Measurements from ENCODE around the gene MPHOSPH9. TPM values are rescaled to one million over a fixed set of nuclear protein-coding genes. Genes with fewer than 3 reads are reported as not detected.
"Not testable (repeated sequence)": the region's sequence is repeated elsewhere in the genome, so short reads cannot be mapped to it uniquely, and the experiment has no call there.

Gene MPHOSPH9
- polyA plus RNA-seq, 3 donors: 28.8 to 40.8 (median 36.5) TPM

DNA sequence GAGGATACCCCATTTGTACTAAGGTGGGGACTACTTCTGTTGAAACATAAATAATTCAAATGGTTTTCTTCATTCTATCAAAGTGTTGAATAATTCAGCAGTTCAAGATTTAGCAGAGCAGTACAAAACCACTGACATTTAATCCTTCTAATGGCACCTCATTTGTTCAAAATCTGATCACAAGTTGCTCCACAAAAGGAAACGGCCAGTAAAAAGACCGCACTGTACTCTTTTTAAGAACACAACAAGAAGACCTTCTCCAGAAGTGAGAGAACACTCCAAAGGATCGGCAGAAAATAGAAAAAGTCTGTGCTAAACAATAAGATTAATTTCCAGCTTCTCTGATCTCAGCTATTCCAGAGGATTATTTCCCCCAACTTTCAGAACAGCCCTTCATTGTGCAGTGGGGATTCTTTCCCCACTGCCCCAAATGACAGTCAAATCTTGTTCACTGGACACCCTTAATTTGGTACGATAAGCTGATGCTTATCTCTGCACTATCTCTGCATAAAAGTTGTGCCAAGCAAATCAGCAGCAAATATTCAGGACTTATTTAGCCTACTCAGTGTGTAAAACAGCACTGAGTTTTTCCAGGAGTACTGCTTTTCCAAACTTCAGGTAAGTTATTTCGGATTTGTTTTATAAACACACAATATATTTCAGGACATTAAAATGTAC lies 5.2 kb downstream of the MPHOSPH9 start:
- DNase-seq: no peak

DNA sequence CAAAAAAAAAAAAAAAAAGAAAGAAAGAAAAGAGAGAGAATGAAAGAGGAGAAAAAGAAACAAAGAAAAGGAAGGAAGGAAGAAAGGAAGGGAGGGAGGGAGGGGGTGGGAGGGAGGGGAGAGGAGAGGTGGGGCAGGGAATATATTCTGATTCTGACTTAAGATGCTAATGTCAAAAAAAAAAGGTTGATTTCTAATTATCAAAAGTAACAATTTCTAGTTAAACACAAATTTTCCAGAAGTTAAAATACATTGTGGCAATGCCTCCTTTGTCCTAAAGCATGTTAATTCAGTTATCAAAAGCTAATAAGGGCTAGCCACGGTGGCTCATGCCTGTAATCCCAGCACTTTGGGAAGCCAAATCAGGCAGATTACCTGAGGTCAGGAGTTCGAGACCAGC lies 7.5 kb downstream of the MPHOSPH9 start:
- no peak for DNase-seq

DNA sequence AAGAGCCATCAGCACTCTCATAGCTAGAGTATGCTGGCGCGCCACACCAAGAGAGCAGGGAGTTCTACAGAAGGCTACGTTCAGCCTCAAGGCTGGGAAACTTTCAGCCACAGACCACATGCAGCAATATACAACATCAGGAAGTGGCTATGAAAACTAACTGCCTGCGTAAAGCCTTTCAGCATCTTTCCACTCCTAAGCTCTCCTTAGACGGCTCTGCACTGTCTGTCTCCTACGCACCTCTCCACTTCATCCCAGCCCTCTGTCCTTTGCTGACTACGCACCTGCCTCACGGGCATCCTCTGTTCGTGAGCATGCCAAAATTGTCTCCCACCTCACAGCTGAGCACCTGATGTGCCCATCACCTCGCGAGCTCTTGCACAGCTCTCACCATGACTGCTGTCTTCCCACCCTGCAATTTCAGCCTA lies 9.7 kb downstream of the MPHOSPH9 start:
- DNase-seq: no peak

DNA sequence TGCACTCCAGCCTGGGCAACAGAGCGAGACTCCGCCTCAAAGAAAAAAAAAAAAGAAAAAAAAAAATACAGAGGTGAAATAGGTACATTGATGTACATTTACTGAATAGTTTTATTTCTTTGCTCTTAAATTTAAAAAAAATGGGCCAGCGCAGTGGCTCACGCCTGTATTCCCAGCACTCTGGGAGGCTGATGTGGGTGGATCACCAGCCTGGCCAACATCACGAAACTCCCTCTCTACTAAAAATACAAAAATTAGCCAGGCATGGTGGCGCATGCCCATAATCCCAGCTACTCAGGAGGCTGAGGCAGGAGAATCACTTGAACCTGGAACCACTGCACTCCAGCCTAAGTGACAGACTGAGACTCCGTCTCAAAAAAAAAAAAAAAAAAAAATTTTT lies 25.1 kb downstream of the MPHOSPH9 start:
- DNase-seq: not testable (repeated sequence)

DNA sequence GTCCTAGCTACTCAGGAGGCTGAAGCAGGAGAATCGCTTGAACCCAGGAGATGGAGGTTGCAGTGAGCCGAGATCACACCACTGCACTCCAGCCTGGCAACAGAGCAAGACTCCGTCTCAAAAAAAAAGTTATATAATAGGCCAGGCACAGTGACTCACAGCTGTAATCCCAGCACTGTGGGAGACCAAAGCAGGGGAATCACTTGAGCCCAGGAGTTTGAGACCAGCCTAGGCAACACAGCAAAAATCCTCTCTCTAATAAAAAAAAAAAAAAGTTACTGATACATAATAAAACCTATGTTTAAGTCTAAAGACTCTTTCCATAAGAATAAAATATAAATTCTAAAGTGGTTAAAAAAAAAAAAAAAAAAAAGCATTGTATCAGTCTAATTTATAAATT lies 26.1 kb downstream of the MPHOSPH9 start:
- not testable (repeated sequence) for DNase-seq

DNA sequence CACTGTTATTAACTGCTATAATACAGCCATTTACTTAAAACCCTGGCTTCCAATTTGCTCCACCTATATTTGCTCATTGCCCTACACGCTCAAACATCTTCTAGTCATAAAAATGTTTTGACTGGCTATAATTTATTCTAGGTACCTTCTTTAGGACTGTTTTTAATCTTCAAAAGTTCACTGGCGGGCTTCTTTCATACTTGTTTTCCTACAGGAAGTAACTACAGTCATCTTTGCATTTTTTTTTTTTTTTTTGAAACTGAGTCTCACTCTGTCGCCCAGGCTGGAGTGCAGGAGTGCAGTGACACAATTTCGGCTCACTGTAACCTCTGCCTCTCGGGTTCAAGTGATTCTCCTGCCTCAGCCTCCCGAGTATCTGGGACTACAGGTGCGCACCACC lies 32.5 kb downstream of the MPHOSPH9 start:
- DNase-seq: no peak

DNA sequence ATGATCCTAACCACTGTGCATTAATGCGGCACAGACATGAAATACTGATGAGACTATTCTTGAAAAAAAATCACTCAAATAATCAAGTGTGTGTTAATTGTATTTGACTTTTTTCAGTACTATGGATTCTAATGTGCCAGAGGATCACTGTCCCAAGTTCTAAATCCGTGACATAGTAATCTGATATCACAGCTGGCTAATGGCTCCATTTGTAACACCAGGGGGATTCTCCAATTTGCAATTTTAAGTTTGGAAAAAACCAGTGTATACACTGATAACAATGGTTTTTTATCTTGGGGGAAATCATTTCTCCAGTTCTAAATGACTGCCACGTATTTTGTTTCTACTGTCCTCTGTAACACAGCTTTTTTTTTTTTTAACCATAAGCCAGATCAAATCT lies 33.0 kb downstream of the MPHOSPH9 start:
- DNase-seq: no peak

DNA sequence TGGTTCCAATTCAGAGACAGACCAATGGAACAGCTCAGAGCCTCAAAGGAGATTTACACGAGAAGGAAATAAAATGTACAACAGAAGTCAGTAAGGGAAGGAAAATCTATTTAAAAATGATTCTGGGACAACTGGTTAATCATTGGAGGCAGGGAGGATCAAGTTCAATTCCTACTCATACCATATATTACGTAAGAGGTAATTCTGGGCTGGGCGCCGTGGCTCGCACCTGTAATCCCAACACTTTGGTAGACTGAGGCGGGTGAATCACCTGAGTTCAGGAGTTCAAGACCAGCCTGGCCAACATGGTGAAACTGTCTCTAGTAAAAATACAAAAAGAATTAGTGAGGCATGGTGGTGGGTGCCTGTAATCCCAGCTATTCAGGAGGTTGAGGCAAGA lies 45.3 kb downstream of the MPHOSPH9 start:
- DNase-seq: no peak

DNA sequence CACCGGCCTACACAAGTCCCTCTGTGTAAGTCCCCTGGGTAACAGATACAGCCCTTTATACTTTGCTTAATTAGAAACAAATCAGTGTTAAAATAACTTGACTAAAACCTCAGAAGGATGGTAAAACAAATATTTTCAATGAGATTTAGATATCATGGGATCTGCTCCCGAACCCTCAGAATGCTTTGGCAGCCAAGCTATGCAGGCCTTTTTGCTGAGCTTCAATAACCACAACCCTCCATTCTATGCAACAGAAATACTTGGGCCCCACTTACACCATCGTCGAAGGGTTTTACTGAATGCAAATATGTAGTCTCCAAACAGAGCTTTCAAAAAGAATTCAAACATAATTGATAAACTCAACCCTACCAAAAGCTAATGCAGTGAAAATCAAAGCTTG lies 52.8 kb downstream of the MPHOSPH9 start:
- no peak for DNase-seq

DNA sequence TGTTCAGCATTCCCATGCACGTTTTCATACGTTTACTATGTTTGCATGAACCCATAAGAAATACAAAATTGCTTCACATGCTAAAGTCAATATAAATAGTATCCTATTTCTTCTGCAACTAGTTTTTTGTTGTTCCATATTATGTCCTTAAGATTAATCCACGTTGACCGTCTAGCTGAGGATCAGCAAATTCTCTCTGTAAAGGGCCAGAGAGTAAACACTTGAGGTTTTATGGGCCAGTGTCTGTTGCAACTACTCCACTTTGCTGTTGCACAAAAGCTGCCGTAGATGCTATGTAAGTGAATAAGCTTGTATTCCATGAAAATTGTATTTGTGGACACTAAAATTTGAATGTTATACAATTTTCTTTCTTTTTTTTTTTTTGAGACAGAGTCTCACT lies 61.0 kb downstream of the MPHOSPH9 start:
- no peak for DNase-seq

DNA sequence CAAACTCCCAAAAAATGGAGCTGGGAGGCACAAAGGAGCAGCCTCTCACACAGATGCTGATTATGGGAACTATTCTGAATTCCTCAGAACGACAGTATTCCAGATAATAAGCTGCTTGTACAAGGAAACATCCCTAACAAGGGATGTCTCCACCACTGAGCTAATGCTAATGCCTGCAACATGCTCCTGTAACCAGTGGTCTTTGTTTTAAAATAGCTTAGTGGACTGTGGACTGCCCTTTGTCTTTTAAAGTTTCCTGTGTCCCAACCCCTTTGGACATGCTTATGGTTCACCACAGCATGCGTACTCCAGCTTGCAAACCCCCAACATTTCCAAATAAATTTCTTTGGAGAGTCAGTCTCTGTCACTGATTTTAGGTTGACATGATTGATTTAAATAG lies 65.6 kb downstream of the MPHOSPH9 start:
- DNase-seq: no peak

DNA sequence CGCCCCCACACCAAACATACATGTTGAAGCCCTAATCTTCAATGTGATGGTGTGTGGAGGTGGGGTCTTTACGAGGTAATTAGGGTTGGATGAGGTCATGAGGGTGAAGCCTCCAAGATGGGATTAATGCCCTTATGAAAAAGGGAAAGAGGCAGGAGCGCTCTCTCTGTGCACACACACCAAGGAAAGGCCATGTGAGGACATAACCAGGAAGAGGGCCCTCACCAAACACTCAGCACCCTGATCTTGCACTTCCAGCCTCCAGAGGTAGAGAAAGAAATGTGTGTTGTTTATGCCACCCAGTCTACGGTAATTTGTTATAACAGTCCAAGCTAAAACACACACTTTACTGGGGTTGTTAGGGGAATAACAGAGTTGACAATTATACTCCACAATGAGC lies 67.4 kb downstream of the MPHOSPH9 start:
- no peak for DNase-seq

DNA sequence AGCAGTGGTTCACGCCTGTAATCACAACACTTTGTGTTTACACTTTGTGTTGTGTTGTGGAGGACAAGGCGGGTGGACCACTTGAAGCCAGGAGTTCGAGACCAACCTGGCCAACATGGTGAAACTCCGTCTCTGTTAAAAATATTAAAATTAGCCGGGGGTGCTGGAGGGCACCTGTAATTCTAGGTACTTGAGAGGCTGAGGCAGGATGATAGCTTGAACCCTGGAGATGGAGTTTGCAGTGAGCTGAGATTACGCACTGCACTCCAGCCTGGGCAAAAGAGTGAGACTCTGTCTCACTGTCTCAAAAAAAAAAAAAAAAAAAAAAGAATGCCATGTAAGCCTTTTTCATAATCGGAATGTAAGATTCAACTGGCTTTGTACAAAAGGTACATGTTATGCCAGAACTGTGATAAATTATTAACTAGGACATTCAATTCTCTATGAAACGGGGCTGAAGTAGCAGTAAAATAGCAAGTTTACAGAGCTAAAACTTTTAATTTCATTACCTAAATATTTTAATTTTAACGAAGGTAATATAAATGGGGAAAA lies 68.2 kb downstream of the MPHOSPH9 start:
- no peak for DNase-seq

DNA sequence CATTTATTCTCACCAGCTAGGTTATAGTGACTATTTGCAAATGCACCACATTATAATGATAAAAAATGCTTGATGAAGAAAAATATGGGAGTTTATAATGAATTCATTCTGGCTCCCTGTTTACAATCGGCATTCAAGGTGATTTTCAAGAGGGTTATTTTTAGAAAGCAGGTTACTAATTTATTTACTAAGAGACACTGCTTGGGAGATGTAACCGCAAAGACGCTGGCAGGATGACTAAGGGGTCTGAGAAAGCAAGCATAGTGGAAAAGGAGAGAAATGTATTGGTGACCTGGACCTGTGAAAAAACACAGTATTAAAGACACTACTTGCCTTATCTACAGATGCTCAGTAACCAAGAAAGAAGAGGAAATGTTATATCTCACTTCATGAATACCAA lies 68.7 kb downstream of the MPHOSPH9 start:
- DNase-seq: no peak

DNA sequence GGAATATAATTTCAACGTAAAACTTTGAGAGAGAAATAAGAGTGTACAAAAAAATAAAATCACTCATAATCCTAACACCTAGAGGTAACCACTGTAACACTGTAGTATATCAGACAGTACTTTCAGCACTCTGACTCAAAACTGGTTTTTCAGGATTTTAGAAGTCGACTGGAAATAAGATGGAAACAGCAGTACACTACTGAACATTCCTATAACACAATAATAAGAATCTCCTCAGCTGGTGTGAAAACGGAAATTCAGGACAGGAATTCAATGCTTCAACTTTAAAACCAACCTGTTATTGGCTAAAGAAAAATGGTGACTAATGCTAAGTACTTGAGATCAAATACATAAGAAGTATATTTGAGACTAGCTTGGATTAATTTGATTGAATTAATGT lies 69.7 kb downstream of the MPHOSPH9 start:
- DNase-seq: no peak

DNA sequence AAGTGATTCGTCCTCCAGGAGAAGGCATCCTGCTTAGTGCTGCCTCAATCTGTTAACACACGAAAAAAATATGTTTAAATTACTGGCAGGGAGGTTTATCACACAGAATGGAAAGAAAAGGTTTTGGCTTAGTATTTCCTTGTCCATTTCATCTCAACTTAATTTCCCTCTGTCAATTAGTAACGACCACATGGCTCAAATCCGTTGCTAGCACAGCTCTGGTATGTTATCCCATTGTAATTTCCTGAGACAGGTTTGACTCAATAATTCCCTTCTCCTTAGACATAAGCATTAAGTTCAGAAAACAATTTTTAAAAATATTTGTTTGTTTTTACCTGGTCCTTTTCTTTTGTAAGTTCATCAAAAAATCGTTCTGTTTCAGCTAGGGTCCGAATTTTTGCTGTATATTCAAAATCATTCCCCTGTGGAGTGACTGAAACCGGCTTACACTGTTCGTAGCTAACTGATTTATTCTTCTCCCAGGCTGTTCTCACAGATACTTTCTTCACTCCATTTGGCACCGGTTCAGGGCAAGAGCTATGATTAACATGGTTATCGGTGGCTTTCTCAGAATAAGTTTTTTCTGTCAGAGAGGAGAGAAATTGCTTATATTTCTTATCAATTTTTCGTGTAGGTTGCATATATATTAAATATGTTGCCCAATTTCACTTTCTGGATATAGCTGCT lies 72.0 kb downstream of the MPHOSPH9 start:
- DNase-seq: no peak

DNA sequence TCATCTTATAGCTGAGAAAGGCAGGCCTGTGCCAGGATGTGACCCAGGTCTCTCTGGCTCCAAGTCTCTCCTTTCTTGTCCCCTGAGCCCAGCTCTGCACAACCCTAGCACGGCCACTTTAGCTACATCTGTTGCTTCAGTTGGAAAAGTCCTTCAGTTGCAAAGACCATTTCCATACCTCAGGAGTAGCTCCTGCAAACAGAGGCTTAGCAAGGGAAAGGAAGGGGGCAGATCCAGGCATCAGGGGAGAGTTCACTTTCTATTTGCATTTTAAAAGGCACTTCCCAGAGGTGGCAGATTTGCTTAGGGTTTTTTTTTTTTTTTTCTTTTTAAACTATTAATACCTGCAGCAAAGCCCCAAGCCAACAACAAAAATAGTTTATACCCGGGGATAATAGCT lies 79.0 kb downstream of the MPHOSPH9 start:
- DNase-seq: no peak

DNA sequence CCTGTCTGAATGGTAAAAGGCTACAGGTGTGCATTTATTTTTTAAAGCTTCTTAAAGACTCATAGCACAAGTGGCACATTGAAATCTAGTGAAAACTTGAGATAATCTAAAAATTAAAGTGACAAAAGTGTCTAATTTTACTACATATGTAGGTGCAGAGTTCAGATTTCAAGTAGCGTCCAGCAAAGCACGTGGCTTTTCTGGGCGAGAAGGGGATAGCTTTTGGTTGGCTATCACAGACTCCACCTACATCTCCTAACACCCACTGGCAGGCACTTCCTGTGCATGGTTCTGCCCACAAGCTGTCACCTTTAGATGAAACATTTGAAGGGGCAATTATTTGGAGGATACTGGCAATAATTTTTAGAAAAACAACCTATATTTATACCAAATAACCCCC lies 80.1 kb downstream of the MPHOSPH9 start:
- no peak for DNase-seq

DNA sequence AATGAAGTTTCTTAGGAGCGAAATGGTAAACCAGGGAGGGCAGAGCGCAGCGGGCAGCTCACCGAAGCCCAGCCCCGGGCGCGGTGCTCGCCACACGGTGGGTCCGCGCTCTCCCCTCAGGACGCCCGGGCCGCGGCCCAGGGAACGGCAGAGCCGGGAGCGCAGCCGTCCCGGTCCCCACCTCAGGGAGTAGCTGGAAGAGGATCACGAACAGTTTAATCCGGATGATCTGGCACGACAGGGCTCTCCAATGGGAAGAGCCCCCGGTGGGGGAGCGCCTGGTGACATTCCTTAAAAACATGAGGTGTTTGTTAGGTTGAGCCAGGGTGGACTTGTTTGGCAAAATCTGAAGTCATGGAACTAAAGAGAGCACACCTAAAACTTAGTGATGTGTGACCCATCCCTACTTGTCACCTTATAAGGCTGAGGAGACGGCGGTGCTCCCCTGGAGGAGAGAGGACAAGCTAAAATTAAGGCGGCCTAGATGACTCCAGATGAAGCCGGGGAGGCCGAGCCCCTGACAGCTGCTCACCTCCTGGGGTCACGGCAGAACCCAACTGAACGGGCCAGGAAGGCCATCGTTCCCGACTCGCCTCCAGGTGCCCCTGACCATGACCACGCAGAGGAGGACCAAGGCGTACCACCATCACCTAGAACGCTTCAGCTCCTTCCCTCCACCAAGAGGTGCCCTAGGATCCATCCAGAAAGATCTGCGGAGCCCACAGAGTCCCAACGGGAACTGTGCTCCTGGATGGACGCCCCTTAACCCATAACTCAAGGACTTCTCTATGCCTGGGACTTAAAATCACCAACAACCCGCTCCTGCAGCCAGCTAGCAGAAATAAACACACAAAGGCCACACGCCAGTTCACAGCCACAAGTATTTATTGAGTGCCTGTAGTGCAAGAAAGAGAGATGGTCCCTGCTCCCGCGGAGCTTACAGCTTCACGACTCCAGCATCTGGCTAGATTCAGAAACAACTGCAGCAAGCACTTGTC lies 81.2 kb downstream of the MPHOSPH9 start:
- no peak for DNase-seq

DNA sequence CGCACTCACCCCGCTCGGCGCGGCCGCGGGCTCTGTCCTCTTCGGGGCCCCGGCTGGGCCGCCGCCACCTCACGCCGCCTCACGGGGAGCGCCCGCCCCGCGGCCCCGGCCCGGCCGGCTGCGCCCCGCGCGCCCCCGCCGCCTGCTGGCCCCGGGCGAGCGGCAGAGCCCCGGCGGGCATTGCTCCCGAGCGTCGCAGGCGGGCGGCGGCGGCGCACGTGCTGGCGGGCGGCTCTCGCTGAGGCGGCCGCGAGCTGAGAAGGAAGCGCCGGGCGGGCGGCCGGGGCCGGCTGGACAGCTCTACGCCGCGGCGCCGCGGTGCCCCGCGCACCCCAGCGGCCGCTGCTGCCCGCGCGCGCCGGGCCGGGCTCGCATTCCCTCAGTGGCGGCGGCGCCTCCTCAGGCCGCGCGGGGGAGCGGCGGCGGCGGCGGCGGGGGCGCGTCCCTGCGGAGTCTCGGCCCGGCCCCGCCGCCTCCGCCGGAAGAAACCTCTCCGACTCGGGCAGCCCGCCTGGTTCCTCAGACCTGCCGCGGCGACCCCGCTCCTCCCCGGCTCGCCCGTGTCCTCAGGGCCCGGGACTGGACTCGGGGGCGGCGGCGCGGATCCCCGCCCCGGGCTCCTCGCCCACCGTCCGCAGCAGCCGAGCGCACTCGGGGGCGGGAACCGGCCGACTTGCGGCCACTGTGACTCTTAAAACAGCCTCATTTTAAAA lies 82.0 kb downstream of the MPHOSPH9 start, which contains the start of gene PITPNM2:
TSS of gene PITPNM2 (minus strand) at position 347 of the 713 bp plus-strand sequence. CDS start 116,500 bp downstream, outside the sequence.
- DNase-seq: no peak

DNA sequence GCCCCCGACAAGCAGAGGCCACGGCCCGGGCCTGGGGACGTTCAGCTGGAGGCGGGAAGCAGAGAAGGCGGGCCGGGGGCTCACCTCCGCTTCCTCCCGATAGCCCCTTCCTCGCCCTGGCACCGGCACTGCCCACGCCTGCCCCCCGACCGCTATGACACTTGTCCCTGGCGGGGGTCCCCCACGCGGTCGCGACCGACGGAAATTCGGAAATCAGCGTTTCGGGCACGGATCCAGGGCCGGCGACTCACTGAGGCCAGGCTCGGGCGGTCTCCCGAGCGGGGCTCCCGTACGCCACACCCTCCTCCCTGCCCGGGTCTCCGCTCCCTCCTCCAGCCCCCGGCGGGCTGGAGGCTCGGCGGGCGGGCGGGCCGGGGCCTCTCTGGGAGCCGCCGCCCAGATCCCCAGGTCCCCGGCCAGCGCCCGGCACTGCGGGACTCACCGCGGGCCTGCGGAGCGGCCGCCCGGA lies 82.6 kb downstream of the MPHOSPH9 start:
- DNase-seq: no peak
